ENCODE results near the gene TCAF1. TPM values are rescaled to one million over a fixed set of nuclear protein-coding genes. Genes with fewer than 3 reads are reported as not detected.
A peak's percentile ranks its signal among the peaks of the same experiment; 100 is the strongest.

Gene TCAF1
- total and polyA plus RNA-seq, 2 of the 4 experiments (the other 2 are of a cell fraction): 39.3 to 91.8 TPM

DNA sequence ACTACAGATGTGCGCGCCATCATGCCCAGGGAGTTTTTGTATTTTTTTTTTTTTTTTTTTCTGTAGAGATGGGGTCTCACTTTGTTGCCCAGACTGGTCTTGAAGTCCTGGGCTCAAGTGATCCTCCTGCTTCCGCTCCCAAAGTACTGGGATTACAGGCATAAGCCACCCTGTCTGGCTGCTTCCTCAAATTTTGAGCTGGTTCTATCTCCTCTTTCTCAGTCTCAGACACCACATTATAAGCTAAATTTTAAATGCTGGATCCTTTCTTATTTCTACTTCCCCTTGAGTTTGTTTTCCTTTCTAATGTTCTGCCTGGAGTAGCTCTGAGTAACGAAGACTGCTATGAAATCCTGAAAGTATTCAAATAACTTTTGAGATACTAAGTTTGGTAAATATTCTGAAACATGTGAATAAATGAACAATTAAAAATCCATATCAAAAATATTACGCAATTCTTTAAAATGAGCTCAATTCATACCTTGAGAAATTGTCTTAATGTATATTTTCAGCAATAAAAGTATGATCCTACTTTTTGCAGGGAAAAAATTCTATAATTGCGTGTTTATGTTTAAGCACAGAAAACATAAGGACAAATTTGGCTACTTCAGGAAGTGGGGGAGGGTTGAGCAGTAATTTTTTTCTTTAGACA is 15.0 kb downstream of the TCAF1 start:
- H4K91ac ChIP-seq (ENCODE audit: insufficient read depth, low read depth, low read length): no peak overlapping the region
- H2BK5ac ChIP-seq (ENCODE audit: low read depth, low read length, poor library complexity, severe bottlenecking): no peak overlapping the region
- ATAC-seq (ENCODE audit: low read depth) (no peak), DNase-seq (peak; percentile 19)
- H3K23ac ChIP-seq (ENCODE audit: low read depth, low read length): no peak overlapping the region
- no peak overlapping the region for H2BK15ac ChIP-seq (ENCODE audit: low read depth, low read length)
- H4K20me1 ChIP-seq (ENCODE audit: insufficient read depth, low read length): no peaks in the 10 kb centered on the region; the same call in 1 of the 2 replicates
- H3K18ac ChIP-seq (ENCODE audit: low read depth, low read length): no peak overlapping the region
- H3K9ac ChIP-seq (ENCODE audit: low read depth, low read length): no peak overlapping the region
- H3K27ac ChIP-seq (ENCODE audit: insufficient read depth, low read length): peak overlapping the region; percentile 49; the same call in 1 of the 2 replicates
- in situ Hi-C loops (cut with MboI; ENCODE audit: low sequenced_read_pairs): loop anchor here (25.0 kb wide), 1 partner anchor 1325 kb away; no protein-coding TSS in a partner anchor
- CTCF ChIA-PET: interaction anchor here (1.1 to 1.3 kb wide), 2 partner anchors 15 to 125 kb away, joined by 3 to 5 read pairs; partner anchors contain the start of gene TCAF1
- H3K4me2 ChIP-seq (ENCODE audit: low read depth, low read length): peak overlapping the region; percentile 41; the same call in 1 of the 2 replicates
- H3K14ac ChIP-seq (replicated peaks; ENCODE audit: low read depth, low read length): no peak overlapping the region
- no peaks in the 10 kb centered on the region for H3K27me3 ChIP-seq (ENCODE audit: control insufficient read depth, insufficient read depth, low read length)
- H3K79me1 ChIP-seq (ENCODE audit: low read depth in 1 of 2, low read length in 2 of 2): peaks cover 27 to 39% of the 10 kb centered on the region in 2 experiments
- H3K9me3 ChIP-seq (ENCODE audit: control insufficient read depth, insufficient read depth, low read length): no peaks in the 10 kb centered on the region
- no peak overlapping the region for H2AK9ac ChIP-seq (replicated peaks; ENCODE audit: low read depth, low read length, poor library complexity)
- peaks cover 8% of the 10 kb centered on the region for H3K4me1 ChIP-seq (ENCODE audit: control insufficient read depth, insufficient read depth, low read length)
- no peak overlapping the region for H4K5ac ChIP-seq (ENCODE audit: low read depth, low read length)
- no peak overlapping the region for H3K4me3 ChIP-seq (ENCODE audit: insufficient read depth, low read depth, low read length)
- H3K36me3 ChIP-seq (ENCODE audit: control insufficient read depth, insufficient read depth, low read length): peaks cover 3% of the 10 kb centered on the region; the same call in 1 of the 2 replicates
- BruUV-seq (replicated peaks): no TSS peak
- H2BK20ac ChIP-seq (ENCODE audit: low read depth, low read length): no peak overlapping the region
- no peak for TF ChIP-seq BHLHE40 (IDR thresholded peaks at IDR 0.05; ENCODE audit: low read depth, low read length)
- no peak for TF ChIP-seq MAZ (IDR thresholded peaks at IDR 0.05; ENCODE audit: borderline replicate concordance, low read depth, low read length)
- no peak for TF ChIP-seq RFX5 (IDR thresholded peaks at IDR 0.05; ENCODE audit: low read depth, low read length)
- peak; percentile 88 for TF ChIP-seq CEBPB (IDR thresholded peaks at IDR 0.05; ENCODE audit: low read depth, low read length)
- WGBS, 2 experiments (ENCODE audit: extremely low coverage in 2 of 2, insufficient read length in 1 of 2): no CpG with 5 or more reads among the region's 6 CpGs
- no peak overlapping the region for H2AFZ ChIP-seq (replicated peaks; ENCODE audit: low read length, poor library complexity)
- H2BK120ac ChIP-seq (ENCODE audit: low read depth, low read length): no peak overlapping the region
- no peak overlapping the region for H2AK5ac ChIP-seq (ENCODE audit: low read depth, low read length)
- H3K4ac ChIP-seq (ENCODE audit: low read depth, low read length): no peak overlapping the region
- peaks cover 2% of the 10 kb centered on the region; the same call in 1 of the 2 replicates for H3K9me1 ChIP-seq (ENCODE audit: insufficient read depth, low read length)
- no peak overlapping the region for H3K56ac ChIP-seq (ENCODE audit: extremely low read depth, insufficient read depth, low read length)
- dilution Hi-C loops (cut with HindIII; ENCODE audit: low sequenced_read_pairs, unreplicated experiment): no loop called here
- intact Hi-C loops (cut with micrococcal nuclease): loop anchor here (10.0 kb wide), 1 partner anchor 128 kb away; no protein-coding TSS in a partner anchor
- no peak overlapping the region for H4K8ac ChIP-seq (ENCODE audit: low read depth in 2 of 2, low read length in 2 of 2)
- POLR2A ChIA-PET (ENCODE audit: unreplicated experiment): no interaction called here
